Neutrophil (primary cell): ENCODE results near the gene DUOX1.

Experiments
- H3K27ac ChIP-seq: fragments of 200-600 bp; sonication (generic); 2 replicates; pipeline ENCODE4 v1.5.1; 2016; ENCODE audit warnings: mild to moderate bottlenecking, moderate library complexity
- H3K27me3 ChIP-seq: fragments of 200-600 bp; sonication (generic); 2 replicates; pipeline ENCODE4 v1.6.0; 2016; ENCODE audit warnings: mild to moderate bottlenecking
- H3K36me3 ChIP-seq: fragments of 200-600 bp; sonication (generic); 2 replicates; pipeline ENCODE4 v1.5.1; 2017
- H3K4me1 ChIP-seq, 2 experiments: fragments of 200-600 bp in 1 of 2; sonication (generic) in 1 of 2; 1 replicate in 1 of 2; 2 replicates in 1 of 2; pipeline versions ENCODE4 v1.5.1 to v1.6.1; 2013 to 2016; ENCODE audit warnings: low read depth in 1 of 2, low read length in 1 of 2, mild to moderate bottlenecking in 1 of 2, moderate library complexity in 1 of 2; ENCODE audit not compliant: control insufficient read depth in 1 of 2, insufficient read depth in 1 of 2
- H3K4me3 ChIP-seq, 2 experiments: fragments of 200-600 bp in 1 of 2; sonication (generic) in 1 of 2; 1 replicate in 1 of 2; 2 replicates in 1 of 2; pipeline ENCODE4 v1.5.1; 2013 to 2016; ENCODE audit warnings: low read depth in 1 of 2, low read length in 1 of 2, mild to moderate bottlenecking in 1 of 2, moderate library complexity in 1 of 2
- H3K9me3 ChIP-seq: fragments of 200-600 bp; sonication (generic); 2 replicates; pipeline ENCODE4 v1.5.1; 2016
- CTCF ChIP-seq: fragments of 200-600 bp; sonication (generic); IDR thresholded peaks from 2 replicates; pipeline ENCODE4 v1.5.1; 2016; ENCODE audit warnings: antibody characterized with exemption

Gene DUOX1

GRCh38 chr15:45107941-45108630, 21.7 kb upstream of the DUOX1 start:
- no peaks in the 10 kb centered on the region for H3K36me3 ChIP-seq
- H3K4me3 ChIP-seq, result no peak overlapping the region
- peaks cover 6 to 13% of the 10 kb centered on the region in 2 experiments for H3K4me1 ChIP-seq
- no peak overlapping the region for H3K27ac ChIP-seq
- H3K27me3 ChIP-seq, result peaks cover 75% of the 10 kb centered on the region
- H3K9me3 ChIP-seq, result no peaks in the 10 kb centered on the region
- no peak for TF ChIP-seq CTCF

GRCh38 chr15:45110256-45110820, 19.5 kb upstream of the DUOX1 start:
- no peak for TF ChIP-seq CTCF
- H3K4me1 ChIP-seq, result peaks cover 6 to 13% of the 10 kb centered on the region in 2 experiments
- no peaks in the 10 kb centered on the region for H3K36me3 ChIP-seq
- no peak overlapping the region for H3K27ac ChIP-seq
- no peaks in the 10 kb centered on the region for H3K9me3 ChIP-seq
- H3K4me3 ChIP-seq, result no peak overlapping the region
- peaks cover 94% of the 10 kb centered on the region for H3K27me3 ChIP-seq

- Histone ChIP-seq H3K27me3 (peaks cover 95% of the 10 kb centered on the region), H3K4me1 (peaks cover 7 to 17% of the 10 kb centered on the region in 2 experiments), H3K9me3 (no peaks in the 10 kb centered on the region), H3K4me3 (no peak overlapping the region), H3K36me3 (no peaks in the 10 kb centered on the region), H3K27ac (no peak overlapping the region)
- TF ChIP-seq CTCF, result no peak
Observed at GRCh38 chr15:45111390-45112142, 18.2 kb upstream of the DUOX1 start.

- Histone ChIP-seq H3K36me3 (no peaks in the 10 kb centered on the region), H3K27me3 (peaks cover 95% of the 10 kb centered on the region), H3K9me3 (no peaks in the 10 kb centered on the region), H3K4me3 (no peak overlapping the region), H3K27ac (no peak overlapping the region), H3K4me1 (peaks cover 10 to 23% of the 10 kb centered on the region in 2 experiments)
- no peak for TF ChIP-seq CTCF
Observed at GRCh38 chr15:45112143-45112590, 17.6 kb upstream of the DUOX1 start.

GRCh38 chr15:45112591-45113379, 17.0 kb upstream of the DUOX1 start:
- peaks cover 15 to 28% of the 10 kb centered on the region in 2 experiments for H3K4me1 ChIP-seq
- no peaks in the 10 kb centered on the region for H3K36me3 ChIP-seq
- no peak for TF ChIP-seq CTCF
- no peaks in the 10 kb centered on the region for H3K9me3 ChIP-seq
- peaks cover 98% of the 10 kb centered on the region for H3K27me3 ChIP-seq
- no peak overlapping the region for H3K27ac ChIP-seq
- no peak overlapping the region for H3K4me3 ChIP-seq
